Measurements from ENCODE around the gene HECW1.

HECW1 gene

GRCh38 chr7:43508461-43508860 lies 396.0 kb downstream of the HECW1 start:
- DNase-seq (ENCODE audit: low read depth): no peak
- TF ChIP-seq, protein P1, sequence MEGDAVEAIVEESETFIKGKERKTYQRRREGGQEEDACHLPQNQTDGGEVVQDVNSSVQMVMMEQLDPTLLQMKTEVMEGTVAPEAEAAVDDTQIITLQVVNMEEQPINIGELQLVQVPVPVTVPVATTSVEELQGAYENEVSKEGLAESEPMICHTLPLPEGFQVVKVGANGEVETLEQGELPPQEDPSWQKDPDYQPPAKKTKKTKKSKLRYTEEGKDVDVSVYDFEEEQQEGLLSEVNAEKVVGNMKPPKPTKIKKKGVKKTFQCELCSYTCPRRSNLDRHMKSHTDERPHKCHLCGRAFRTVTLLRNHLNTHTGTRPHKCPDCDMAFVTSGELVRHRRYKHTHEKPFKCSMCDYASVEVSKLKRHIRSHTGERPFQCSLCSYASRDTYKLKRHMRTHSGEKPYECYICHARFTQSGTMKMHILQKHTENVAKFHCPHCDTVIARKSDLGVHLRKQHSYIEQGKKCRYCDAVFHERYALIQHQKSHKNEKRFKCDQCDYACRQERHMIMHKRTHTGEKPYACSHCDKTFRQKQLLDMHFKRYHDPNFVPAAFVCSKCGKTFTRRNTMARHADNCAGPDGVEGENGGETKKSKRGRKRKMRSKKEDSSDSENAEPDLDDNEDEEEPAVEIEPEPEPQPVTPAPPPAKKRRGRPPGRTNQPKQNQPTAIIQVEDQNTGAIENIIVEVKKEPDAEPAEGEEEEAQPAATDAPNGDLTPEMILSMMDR (conservative IDR thresholded peaks at IDR 0.05; ENCODE audit: low read depth, low read length): no peak
- H3K4me3 ChIP-seq (ENCODE audit: low read length): no peak overlapping the region

- TF ChIP-seq, protein P1 (conservative IDR thresholded peaks at IDR 0.05; ENCODE audit: low read depth, low read length): no peak
- no peak for DNase-seq (ENCODE audit: low read depth)
- H3K4me3 ChIP-seq (ENCODE audit: low read length): no peak overlapping the region
Observed at GRCh38 chr7:43509906-43510305, 397.5 kb downstream of the HECW1 start.

- no peak for DNase-seq (ENCODE audit: low read depth)
- TF ChIP-seq, protein P1 (conservative IDR thresholded peaks at IDR 0.05; ENCODE audit: low read depth, low read length): peak; percentile 10
- H3K4me3 ChIP-seq (ENCODE audit: low read length): no peak overlapping the region
Observed at GRCh38 chr7:43511029-43511428, 398.6 kb downstream of the HECW1 start.

DNA sequence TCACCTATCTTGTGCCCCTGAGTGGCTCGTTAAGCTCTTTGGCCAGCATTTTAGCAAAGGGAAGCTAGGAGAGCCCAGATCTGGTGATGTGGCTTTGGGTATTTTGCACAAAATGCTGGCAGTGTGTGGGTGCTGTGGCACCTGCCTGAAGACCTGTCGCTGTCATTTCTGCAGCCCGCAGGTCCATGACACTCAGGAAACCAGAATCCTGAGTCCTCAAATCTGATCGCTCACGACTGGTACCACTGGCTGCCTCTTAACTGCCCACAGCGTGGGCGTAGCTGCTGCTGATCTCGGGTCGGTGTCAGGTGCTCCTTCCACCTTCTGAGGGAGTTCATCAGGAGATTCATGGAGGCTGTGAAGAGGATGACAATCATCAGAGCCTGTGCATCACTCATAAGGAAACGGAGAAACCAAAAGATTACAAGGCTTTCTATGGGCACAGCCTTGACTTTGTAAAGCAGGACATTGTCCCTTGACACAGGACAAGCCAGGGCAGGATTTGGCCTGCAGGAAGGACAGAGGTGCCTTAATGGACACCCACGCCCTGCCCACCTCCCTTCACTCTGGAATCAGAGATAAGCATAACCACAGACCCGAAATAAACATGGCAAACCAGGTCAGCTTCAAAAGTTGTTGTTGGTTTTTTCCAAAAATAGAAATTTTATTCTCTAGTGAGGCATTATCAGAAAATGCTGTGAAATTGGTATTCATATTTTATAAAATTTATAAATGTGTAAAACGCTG lies 399.5 kb downstream of the HECW1 start:
- no peak for DNase-seq (ENCODE audit: low read depth)
- H3K4me3 ChIP-seq (ENCODE audit: low read length): no peak overlapping the region
- TF ChIP-seq, protein P1 (conservative IDR thresholded peaks at IDR 0.05; ENCODE audit: low read depth, low read length): no peak

DNA sequence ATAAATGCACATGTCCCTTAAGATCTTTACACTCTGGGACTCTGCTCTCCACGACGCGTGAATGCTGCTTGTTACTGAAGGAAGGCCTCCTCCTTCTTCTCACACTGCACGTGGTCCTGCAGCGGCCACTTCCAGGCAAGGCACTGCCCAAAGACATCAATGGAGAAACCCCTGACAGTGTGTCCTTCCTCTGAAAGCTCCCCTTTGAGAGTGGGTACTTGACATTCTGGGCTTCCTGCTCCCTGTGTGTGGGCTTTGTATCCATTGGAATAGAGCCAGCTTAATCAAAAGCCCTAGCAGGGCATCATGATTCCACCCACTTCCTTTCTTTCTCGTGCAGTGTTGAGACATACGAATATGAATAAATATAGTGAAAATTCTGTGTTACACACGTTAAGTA lies 400.8 kb downstream of the HECW1 start:
- TF ChIP-seq, protein P1 (conservative IDR thresholded peaks at IDR 0.05; ENCODE audit: low read depth, low read length): no peak
- DNase-seq (ENCODE audit: low read depth): no peak

DNA sequence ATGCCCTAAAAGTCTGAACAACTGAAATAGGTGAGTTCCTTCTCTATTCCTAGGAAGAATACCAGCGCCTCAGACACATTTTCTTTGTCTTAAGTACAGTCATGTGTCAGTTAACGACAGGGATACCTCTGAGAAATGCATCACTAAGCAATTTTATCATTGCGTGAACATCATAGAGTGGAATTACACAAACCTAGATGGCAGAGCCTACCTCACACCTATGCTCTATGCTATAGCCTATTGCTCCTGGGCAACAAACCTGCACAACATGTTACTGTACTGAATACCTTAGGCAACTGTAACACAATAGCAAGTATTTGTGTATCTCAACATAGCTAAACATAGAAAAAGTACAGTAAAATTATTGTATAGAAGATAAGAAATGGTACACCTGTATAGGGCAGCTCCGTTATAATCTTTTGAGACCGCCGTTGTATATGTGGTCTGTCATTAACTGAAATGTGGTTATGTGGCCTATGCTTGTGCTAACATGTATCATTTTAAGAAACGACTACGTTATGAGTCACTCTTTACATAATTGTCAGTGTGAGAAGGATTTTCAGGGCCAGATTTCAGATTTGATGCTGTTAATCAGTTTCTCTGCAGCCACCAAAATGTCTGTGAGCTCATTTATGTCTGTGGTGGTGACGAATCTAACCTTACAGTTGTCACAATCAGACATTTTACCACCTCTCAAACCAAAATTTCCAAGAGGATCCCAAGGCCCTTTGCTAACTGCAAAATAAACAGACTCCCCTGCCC lies 404.3 kb downstream of the HECW1 start:
- H3K4me3 ChIP-seq (ENCODE audit: low read length): no peak overlapping the region
- TF ChIP-seq, protein P1 (conservative IDR thresholded peaks at IDR 0.05; ENCODE audit: low read depth, low read length): no peak
- DNase-seq (ENCODE audit: low read depth): no peak

More for the DNA sequence above, 400.8 kb downstream of the HECW1 start:
- no peak overlapping the region for H3K4me3 ChIP-seq (ENCODE audit: low read length)

Measured in retinal pigment epithelial cell (primary cell).